Fibroblast of pulmonary artery (primary cell): ENCODE data around the gene NFS1.
"Not testable (repeated sequence)": the region's sequence is repeated elsewhere in the genome, so short reads cannot be mapped to it uniquely, and the experiment has no call there.

ENCODE experiments used
- DNase-seq: peaks from one replicate; pipeline ENCODE4 v3.0.0-alpha.2; 2010; ENCODE audit warnings: low read depth
- H3K4me3 ChIP-seq: replicated peaks from 2 replicates; pipeline ENCODE4 v1.5.1; 2011; ENCODE audit warnings: low read depth, mild to moderate bottlenecking, control low read depth, low read length, moderate library complexity
- CTCF ChIP-seq: IDR thresholded peaks from 2 replicates; pipeline ENCODE4 v1.5.1; 2011; ENCODE audit warnings: mild to moderate bottlenecking, control low read depth, low read length, inconsistent platforms; ENCODE audit errors: missing control alignments

NFS1 gene

DNA sequence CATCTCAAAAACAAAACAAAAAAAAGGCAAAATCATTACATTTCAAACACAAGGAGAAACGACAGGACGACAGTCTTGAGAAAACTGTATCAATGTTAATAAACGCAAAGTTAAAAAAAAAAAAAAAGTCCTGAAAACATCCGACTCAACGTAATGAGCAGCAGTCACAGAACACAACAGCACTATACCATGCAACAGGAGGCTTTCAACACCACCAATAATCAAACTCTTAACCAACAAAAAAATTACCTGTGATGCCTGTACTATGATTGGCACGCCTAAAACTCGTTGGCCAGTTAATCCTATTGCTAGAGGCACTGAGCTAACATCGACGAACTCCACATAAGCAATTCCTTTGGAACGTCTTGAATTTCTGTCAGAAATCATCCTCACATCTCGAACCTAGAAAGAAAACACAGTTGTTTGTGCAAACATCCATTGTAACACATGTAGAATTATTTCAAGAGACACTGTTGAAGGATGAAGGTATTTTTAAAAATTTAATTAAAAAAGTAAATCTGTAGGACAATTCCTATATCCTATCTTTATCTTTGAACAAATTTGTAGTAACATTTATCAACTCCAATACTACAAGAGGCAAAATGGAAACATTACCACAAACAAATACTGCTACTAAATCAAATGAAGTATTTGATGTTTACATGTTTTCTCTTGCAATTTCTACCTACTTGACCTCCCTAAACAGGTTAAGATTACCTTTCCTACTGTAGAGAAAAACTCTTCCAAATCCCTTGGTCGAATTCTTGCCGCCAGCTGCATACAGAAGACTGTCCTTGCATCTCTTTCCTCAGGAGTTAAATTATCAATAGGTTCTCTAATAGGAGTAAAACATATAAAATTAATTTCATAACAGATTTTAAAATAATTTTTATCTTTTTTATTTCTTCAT lies 25.4 kb upstream of the NFS1 start:
- no peak overlapping the region for H3K4me3 ChIP-seq
- TF ChIP-seq CTCF, result no peak
- DNase-seq, result no peak

GRCh38 chr20:35723652-35724320 lies 24.6 kb upstream of the NFS1 start:
- not testable (repeated sequence) for H3K4me3 ChIP-seq, DNase-seq

GRCh38 chr20:35723275-35723639 lies 24.1 kb upstream of the NFS1 start:
- not testable (repeated sequence) for DNase-seq, H3K4me3 ChIP-seq

DNA sequence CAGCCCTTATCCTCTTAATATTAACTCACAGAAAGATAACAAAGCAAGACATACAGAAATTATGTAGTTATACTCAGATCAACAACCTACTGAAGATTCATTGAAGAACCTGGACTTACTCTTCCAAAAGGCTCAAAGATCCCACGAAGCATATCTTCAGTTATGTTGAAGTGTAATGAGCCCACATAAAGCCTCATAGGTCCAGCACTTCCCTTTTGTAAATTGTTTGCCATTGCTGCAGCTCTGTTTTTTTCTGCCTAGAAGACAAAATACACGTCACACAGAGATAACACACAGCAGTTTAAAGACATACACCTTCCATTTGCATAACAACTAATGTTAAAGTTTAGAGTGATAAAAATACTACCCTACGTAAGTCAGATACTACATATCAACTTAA lies 22.5 kb upstream of the NFS1 start:
- DNase-seq, result no peak
- H3K4me3 ChIP-seq, result no peak overlapping the region
- no peak for TF ChIP-seq CTCF

GRCh38 chr20:35721219-35721618 lies 22.1 kb upstream of the NFS1 start:
- no peak overlapping the region for H3K4me3 ChIP-seq
- DNase-seq, result no peak
- no peak for TF ChIP-seq CTCF

GRCh38 chr20:35720165-35721123 lies 21.3 kb upstream of the NFS1 start:
- DNase-seq, result no peak
- no peak overlapping the region for H3K4me3 ChIP-seq
- no peak for TF ChIP-seq CTCF

GRCh38 chr20:35719717-35720116 lies 20.6 kb upstream of the NFS1 start:
- no peak for DNase-seq
- no peak for TF ChIP-seq CTCF
- no peak overlapping the region for H3K4me3 ChIP-seq
